ENCODE results near the gene C1QTNF4. TPM values are rescaled to one million over a fixed set of nuclear protein-coding genes. Genes with fewer than 3 reads are reported as not detected.

Gene C1QTNF4
- total and polyA plus RNA-seq, 9 of the 15 experiments (the other 6 are each of a cell fraction or from before 2014, with no cell fraction given): not detected

DNA sequence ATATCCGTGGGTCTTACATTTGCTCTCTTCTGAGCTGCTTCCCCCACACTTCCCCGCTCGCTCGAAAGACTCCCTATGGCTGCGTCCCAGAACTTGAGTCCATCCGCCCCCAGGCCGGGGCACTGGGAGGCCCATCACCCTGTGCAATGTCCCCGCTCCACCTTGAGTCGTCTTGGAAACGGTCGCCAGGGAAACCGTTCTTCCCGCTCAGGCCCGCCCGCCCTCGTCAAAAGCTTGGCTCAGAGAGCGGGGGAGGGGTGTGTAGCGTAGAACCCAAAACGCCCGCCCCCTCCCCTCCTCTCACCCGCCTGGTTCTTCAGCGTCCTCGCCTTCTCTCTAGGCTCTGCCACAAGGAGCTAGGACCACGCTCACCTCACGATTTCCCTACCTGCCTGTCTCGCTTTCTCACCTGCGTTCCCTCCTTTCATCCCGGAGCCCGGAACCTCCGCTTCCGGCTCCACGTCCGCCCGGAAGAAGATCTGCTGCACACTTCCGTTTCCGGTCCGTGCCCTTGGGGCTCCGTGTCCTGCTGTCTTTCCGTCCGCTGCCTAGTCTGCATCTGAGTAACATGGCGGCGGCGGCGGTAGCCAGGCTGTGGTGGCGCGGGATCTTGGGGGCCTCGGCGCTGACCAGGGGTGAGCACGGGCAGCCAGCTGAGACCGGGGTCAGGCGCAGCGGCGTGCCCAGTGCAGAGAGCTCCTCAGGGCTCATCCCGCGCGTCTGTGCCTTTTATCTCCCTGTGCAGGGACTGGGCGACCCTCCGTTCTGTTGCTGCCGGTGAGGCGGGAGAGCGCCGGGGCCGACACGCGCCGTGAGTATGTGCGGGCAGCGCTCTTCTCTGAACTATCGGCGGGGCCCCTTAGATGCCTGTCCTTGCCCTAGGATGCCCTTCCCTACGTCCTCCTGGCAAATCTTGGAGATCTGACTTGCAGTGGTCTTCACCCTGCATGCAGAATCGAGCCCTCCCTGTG is 15.4 kb downstream of the C1QTNF4 start, which contains the start of the genes KBTBD4 and NDUFS3 (continued):
- TF ChIP-seq, protein P1, sequence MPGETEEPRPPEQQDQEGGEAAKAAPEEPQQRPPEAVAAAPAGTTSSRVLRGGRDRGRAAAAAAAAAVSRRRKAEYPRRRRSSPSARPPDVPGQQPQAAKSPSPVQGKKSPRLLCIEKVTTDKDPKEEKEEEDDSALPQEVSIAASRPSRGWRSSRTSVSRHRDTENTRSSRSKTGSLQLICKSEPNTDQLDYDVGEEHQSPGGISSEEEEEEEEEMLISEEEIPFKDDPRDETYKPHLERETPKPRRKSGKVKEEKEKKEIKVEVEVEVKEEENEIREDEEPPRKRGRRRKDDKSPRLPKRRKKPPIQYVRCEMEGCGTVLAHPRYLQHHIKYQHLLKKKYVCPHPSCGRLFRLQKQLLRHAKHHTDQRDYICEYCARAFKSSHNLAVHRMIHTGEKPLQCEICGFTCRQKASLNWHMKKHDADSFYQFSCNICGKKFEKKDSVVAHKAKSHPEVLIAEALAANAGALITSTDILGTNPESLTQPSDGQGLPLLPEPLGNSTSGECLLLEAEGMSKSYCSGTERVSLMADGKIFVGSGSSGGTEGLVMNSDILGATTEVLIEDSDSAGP (CRISPR knock-in tag; IDR thresholded peaks at IDR 0.05): no peak
- TF ChIP-seq ZNF175 (CRISPR knock-in tag; IDR thresholded peaks at IDR 0.05; ENCODE audit: low read depth) (no peak), ZNF77 (CRISPR knock-in tag; IDR thresholded peaks at IDR 0.05) (no peak), KHSRP (IDR thresholded peaks at IDR 0.05) (peak; percentile 56; the same call in 1 of the 2 replicates), PTRF (tag; IDR thresholded peaks at IDR 0.05) (no peak), GTF2E2 (tag; IDR thresholded peaks at IDR 0.05) (peak; percentile 76; the same call in 1 of the 2 replicates), PHF21A (IDR thresholded peaks at IDR 0.05; ENCODE audit: borderline replicate concordance, low read depth) (peak; percentile 80; the same call in 1 of the 2 replicates), MEF2D (tag; conservative IDR thresholded peaks at IDR 0.05; ENCODE audit: low read depth) (peak; percentile 69), NR2F6 (CRISPR knock-in tag; IDR thresholded peaks at IDR 0.05) (no peak), GTF2F1 (IDR thresholded peaks at IDR 0.05; ENCODE audit: low read depth, low read length) (peak; percentile 87), PURB (CRISPR knock-in tag; IDR thresholded peaks at IDR 0.05; ENCODE audit: low read depth) (no peak), E4F1 (CRISPR knock-in tag; IDR thresholded peaks at IDR 0.05; ENCODE audit: borderline replicate concordance) (no peak), ZNF740 (CRISPR knock-in tag; IDR thresholded peaks at IDR 0.05) (0 out of 2 replicates have a peak, but pooled peaks have one; percentile 47), ZNF740 (tag; IDR thresholded peaks at IDR 0.05) (no peak), ZNF764 (CRISPR knock-in tag; IDR thresholded peaks at IDR 0.05; ENCODE audit: low read depth) (no peak), EWSR1 (IDR thresholded peaks at IDR 0.05; ENCODE audit: borderline replicate concordance, low read depth, partially characterized antibody) (no peak), ARID2 (IDR thresholded peaks at IDR 0.05) (no peak; the same call in 1 of the 2 replicates), ZKSCAN8 (CRISPR knock-in tag; IDR thresholded peaks at IDR 0.05) (no peak), ESRRB (CRISPR knock-in tag; IDR thresholded peaks at IDR 0.05; ENCODE audit: borderline replicate concordance) (no peak), DEAF1 (CRISPR knock-in tag; IDR thresholded peaks at IDR 0.05) (no peak)

Measured in K562 (cell line).